ENCODE results near the gene ZFYVE28.

ZFYVE28 gene

GRCh38 chr4:2304877-2305561, 113.4 kb downstream of the ZFYVE28 start:
- DNase-seq = peak in 6 of 42 donors; percentile 1 to 38 (median 20)

GRCh38 chr4:2304321-2304876, 114.0 kb downstream of the ZFYVE28 start:
- intact Hi-C loops (cut with DNase I) = no loop called here
- peak in 6 of 42 donors; percentile 0 to 32 (median 20) for DNase-seq

More at GRCh38 chr4:2304877-2305561, 113.4 kb downstream of the ZFYVE28 start:
- intact Hi-C loops (cut with DNase I) = no loop called here

- DNase-seq = peak in 6 of 42 donors; percentile 0 to 36 (median 18)
- intact Hi-C loops (cut with DNase I) = no loop called here
These were observed 114.6 kb downstream of the ZFYVE28 start for GRCh38 chr4:2303686-2304320.

- DNase-seq = peak in 4 of 42 donors; percentile 3 to 28 (median 6)
These were observed 115.2 kb downstream of the ZFYVE28 start for GRCh38 chr4:2303121-2303685.

GRCh38 chr4:2302387-2303119, 115.9 kb downstream of the ZFYVE28 start:
- intact Hi-C loops (cut with DNase I) = no loop called here
- peak in 6 of 42 donors; percentile 6 to 33 (median 18) for DNase-seq

More at GRCh38 chr4:2303121-2303685, 115.2 kb downstream of the ZFYVE28 start:
- intact Hi-C loops (cut with DNase I) = no loop called here

- peak in 6 of 42 donors; percentile 6 to 40 (median 30) for DNase-seq
- intact Hi-C loops (cut with DNase I) = no loop called here
These were observed 116.6 kb downstream of the ZFYVE28 start for GRCh38 chr4:2301806-2302205.

GRCh38 chr4:2301225-2301642, 117.2 kb downstream of the ZFYVE28 start:
- DNase-seq = peak in 4 of 42 donors; percentile 18 to 33 (median 32)
- intact Hi-C loops (cut with DNase I) = no loop called here

- intact Hi-C loops (cut with DNase I) = no loop called here
- DNase-seq = peak in 7 of 42 donors; percentile 1 to 37 (median 21)
These were observed 117.8 kb downstream of the ZFYVE28 start for GRCh38 chr4:2300431-2301224.

GRCh38 chr4:2299794-2300193, 118.7 kb downstream of the ZFYVE28 start:
- intact Hi-C loops (cut with DNase I) = no loop called here
- peak in 2 of 42 donors; percentile 4 to 7 for DNase-seq

- DNase-seq = peak in 5 of 42 donors; percentile 10 to 34 (median 20)
- intact Hi-C loops (cut with DNase I) = no loop called here
These were observed 119.9 kb downstream of the ZFYVE28 start for GRCh38 chr4:2298532-2298991.

GRCh38 chr4:2297606-2298531, 120.6 kb downstream of the ZFYVE28 start:
- peak in 9 of 42 donors; percentile 10 to 51 (median 30) for DNase-seq
- intact Hi-C loops (cut with DNase I) = no loop called here

GRCh38 chr4:2296631-2297601, 121.5 kb downstream of the ZFYVE28 start:
- intact Hi-C loops (cut with DNase I) = no loop called here
- peak in 6 of 42 donors; percentile 5 to 35 (median 18) for DNase-seq

GRCh38 chr4:2295900-2296442, 122.5 kb downstream of the ZFYVE28 start:
- DNase-seq = peak in 6 of 42 donors; percentile 8 to 31 (median 26)
- intact Hi-C loops (cut with DNase I) = no loop called here

GRCh38 chr4:2295500-2295899, 122.9 kb downstream of the ZFYVE28 start:
- intact Hi-C loops (cut with DNase I) = no loop called here
- DNase-seq = peak in 7 of 42 donors; percentile 2 to 19 (median 5)

GRCh38 chr4:2292646-2293108, 125.8 kb downstream of the ZFYVE28 start:
- intact Hi-C loops (cut with DNase I) = no loop called here
- DNase-seq = peak in 6 of 42 donors; percentile 0 to 23 (median 8)
